Glutamatergic neuron (in vitro differentiated cells): ENCODE measurements around the gene RNF181. TPM values are rescaled to one million over a fixed set of nuclear protein-coding genes. Genes with fewer than 3 reads are reported as not detected.

ENCODE experiments used
- DNase-seq: peaks from one replicate; pipeline ENCODE4 v3.0.0; 2022
- H3K27ac Mint-ChIP-seq: one replicate; pipeline ENCODE4 v1.8.0; 2020; ENCODE audit warnings: mild to moderate bottlenecking, mixed read lengths, inconsistent platforms; ENCODE audit not compliant: unreplicated experiment
- H3K27me3 Mint-ChIP-seq: one replicate; pipeline ENCODE4 v1.8.0; 2020; ENCODE audit warnings: mild to moderate bottlenecking, moderate library complexity, mixed read lengths, inconsistent platforms; ENCODE audit not compliant: unreplicated experiment
- H3K36me3 Mint-ChIP-seq: one replicate; pipeline ENCODE4 v1.8.0; 2020; ENCODE audit warnings: mild to moderate bottlenecking, mixed read lengths, inconsistent platforms; ENCODE audit not compliant: unreplicated experiment
- H3K4me1 Mint-ChIP-seq: one replicate; pipeline ENCODE4 v1.8.0; 2020; ENCODE audit warnings: mild to moderate bottlenecking, low read depth, mixed read lengths, inconsistent platforms; ENCODE audit not compliant: unreplicated experiment
- H3K4me3 Mint-ChIP-seq: one replicate; pipeline ENCODE4 v1.8.0; 2020; ENCODE audit warnings: mild to moderate bottlenecking, mixed read lengths, inconsistent platforms; ENCODE audit not compliant: unreplicated experiment
- H3K9me3 Mint-ChIP-seq: one replicate; pipeline ENCODE4 v1.8.0; 2020; ENCODE audit warnings: mild to moderate bottlenecking, moderate library complexity, mixed read lengths, inconsistent platforms; ENCODE audit not compliant: unreplicated experiment
- total RNA-seq: library from RNA; stranded (reverse); fragmentation: NEBNext Ultra II Directional; extraction: Animal tissue kit (Norgen Biotek cat#: 25700); gene quantifications from one replicate; pipeline ENCODE4 v1.2.1, GENCODE V29; 2021; ENCODE audit not compliant: unreplicated experiment
- TF ChIP-seq, protein P1 (sequence below): fragments of 200-600 bp; sonication (generic); IDR thresholded peaks from one replicate; pipeline ENCODE4 v1.5.0; 2021; ENCODE audit not compliant: partially characterized antibody, unreplicated experiment

RNF181 gene
- total RNA-seq, 1 donor from 2014 or later: 75.1 TPM

DNA sequence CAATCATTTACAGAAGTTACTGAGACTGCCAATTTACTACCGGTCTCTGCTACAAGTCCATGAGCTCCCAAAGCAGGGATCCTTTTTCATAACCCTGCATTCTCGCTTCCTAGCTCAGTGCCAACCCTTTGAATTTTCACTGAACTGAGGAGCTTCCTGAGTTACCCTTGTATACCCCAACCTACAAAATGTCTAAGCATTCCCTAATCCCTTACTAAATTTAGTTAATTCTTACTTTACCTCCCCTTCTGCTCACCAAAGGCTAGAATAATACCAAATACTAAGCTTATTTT is 47.0 kb upstream of the RNF181 start:
- Mint-ChIP-seq H3K27me3 (peaks cover 3% of the 10 kb centered on the region), H3K4me1 (peaks cover 9% of the 10 kb centered on the region), H3K27ac (no peak overlapping the region), H3K9me3 (peaks cover 4% of the 10 kb centered on the region), H3K4me3 (no peak overlapping the region), H3K36me3 (no peaks in the 10 kb centered on the region)
- TF ChIP-seq, protein P1, sequence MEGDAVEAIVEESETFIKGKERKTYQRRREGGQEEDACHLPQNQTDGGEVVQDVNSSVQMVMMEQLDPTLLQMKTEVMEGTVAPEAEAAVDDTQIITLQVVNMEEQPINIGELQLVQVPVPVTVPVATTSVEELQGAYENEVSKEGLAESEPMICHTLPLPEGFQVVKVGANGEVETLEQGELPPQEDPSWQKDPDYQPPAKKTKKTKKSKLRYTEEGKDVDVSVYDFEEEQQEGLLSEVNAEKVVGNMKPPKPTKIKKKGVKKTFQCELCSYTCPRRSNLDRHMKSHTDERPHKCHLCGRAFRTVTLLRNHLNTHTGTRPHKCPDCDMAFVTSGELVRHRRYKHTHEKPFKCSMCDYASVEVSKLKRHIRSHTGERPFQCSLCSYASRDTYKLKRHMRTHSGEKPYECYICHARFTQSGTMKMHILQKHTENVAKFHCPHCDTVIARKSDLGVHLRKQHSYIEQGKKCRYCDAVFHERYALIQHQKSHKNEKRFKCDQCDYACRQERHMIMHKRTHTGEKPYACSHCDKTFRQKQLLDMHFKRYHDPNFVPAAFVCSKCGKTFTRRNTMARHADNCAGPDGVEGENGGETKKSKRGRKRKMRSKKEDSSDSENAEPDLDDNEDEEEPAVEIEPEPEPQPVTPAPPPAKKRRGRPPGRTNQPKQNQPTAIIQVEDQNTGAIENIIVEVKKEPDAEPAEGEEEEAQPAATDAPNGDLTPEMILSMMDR: no peak
- no peak for DNase-seq

- Mint-ChIP-seq H3K36me3 (no peaks in the 10 kb centered on the region), H3K4me3 (no peak overlapping the region), H3K4me1 (peaks cover 5% of the 10 kb centered on the region), H3K27me3 (peaks cover 3% of the 10 kb centered on the region), H3K9me3 (peaks cover 4% of the 10 kb centered on the region), H3K27ac (no peak overlapping the region)
- TF ChIP-seq, protein P1: no peak
- no peak for DNase-seq
Observed at GRCh38 chr2:85549095-85549494, 46.5 kb upstream of the RNF181 start.

DNA sequence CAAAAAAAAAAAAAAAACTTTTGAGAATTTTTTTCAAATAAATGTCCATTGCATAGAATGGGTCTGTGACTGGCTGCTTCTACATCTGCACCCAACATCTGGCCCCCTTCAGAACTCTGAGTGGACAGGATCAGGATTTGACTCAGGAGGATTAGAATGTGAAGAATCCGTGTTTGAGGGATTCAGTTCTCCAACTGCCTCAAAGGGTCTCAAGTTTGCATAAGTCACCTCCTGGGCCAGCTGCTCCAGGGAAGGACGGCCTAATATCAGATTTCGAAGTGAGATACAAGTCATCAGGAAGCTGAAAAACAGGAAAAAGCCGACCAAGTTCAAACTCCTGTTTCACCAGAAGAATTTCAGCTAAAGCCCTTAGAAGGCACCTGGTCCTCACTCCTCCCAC is 45.7 kb upstream of the RNF181 start:
- H3K27me3 Mint-ChIP-seq: peaks cover 3% of the 10 kb centered on the region
- H3K36me3 Mint-ChIP-seq: no peaks in the 10 kb centered on the region
- H3K4me1 Mint-ChIP-seq: peaks cover 2% of the 10 kb centered on the region
- TF ChIP-seq, protein P1: no peak
- DNase-seq: no peak
- H3K4me3 Mint-ChIP-seq: no peak overlapping the region
- peaks cover 5% of the 10 kb centered on the region for H3K9me3 Mint-ChIP-seq
- H3K27ac Mint-ChIP-seq: no peak overlapping the region

DNA sequence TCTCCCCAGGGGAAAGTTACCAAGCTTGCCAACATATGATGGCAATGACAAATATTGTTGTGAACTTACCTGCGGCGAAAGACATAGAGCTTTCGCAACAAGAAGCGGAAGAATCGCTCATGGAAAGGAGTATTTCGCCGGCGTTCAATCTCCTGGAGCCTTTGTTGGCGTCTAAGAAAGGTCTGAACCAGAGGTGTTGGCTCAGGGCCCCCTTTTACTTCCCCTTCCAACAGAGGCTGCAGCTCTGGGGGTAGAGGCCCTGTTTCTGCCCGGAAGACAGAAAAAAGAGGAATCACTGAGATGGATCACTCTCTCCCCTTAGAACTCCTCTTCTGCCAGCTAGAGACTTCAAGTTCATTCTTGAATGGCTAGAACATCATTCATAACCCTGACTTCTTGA is 45.1 kb upstream of the RNF181 start:
- H3K36me3 Mint-ChIP-seq: no peaks in the 10 kb centered on the region
- peaks cover 3% of the 10 kb centered on the region for H3K27me3 Mint-ChIP-seq
- H3K27ac Mint-ChIP-seq: no peak overlapping the region
- no peak for DNase-seq
- H3K4me1 Mint-ChIP-seq: peaks cover 2% of the 10 kb centered on the region
- TF ChIP-seq, protein P1: no peak
- H3K4me3 Mint-ChIP-seq: no peak overlapping the region
- H3K9me3 Mint-ChIP-seq: peaks cover 4% of the 10 kb centered on the region

GRCh38 chr2:85551698-85552678 is 43.6 kb upstream of the RNF181 start:
- TF ChIP-seq, protein P1: peak; percentile 86
- H3K9me3 Mint-ChIP-seq: peaks cover 6% of the 10 kb centered on the region
- H3K27me3 Mint-ChIP-seq: peaks cover 3% of the 10 kb centered on the region
- no peaks in the 10 kb centered on the region for H3K36me3 Mint-ChIP-seq
- H3K27ac Mint-ChIP-seq: no peak overlapping the region
- no peak overlapping the region for H3K4me3 Mint-ChIP-seq
- peak; percentile 87 for DNase-seq
- H3K4me1 Mint-ChIP-seq: peaks cover 2% of the 10 kb centered on the region
